ENCODE data around the gene CENPP. TPM values are rescaled to one million over a fixed set of nuclear protein-coding genes. Genes with fewer than 3 reads are reported as not detected.

Gene CENPP
- 5.3 to 9.9 TPM (median 6.8 TPM) in 5 replicates for total RNA-seq (2022; extraction: Qiagen RNA extraction; ENCODE audit: low read depth)

GRCh38 chr9:92325269-92325990 is at the start of gene CENPP, which contains the start of gene NOL8:
Gene CENPP (plus strand): TSS chr9:92325953.
Gene NOL8 (minus strand): TSS chr9:92325350. CDS start chr9:92324161, 1,189 bp downstream.

GRCh38 chr9:92293452-92294296 is 32.1 kb upstream of the CENPP start, which contains the start of gene IARS1:
Gene IARS1 (minus strand): TSS chr9:92293697. CDS start chr9:92289419, 4,278 bp downstream.

GRCh38 chr9:92404042-92404836 is 78.5 kb downstream of the CENPP start, which contains the start of gene OGN:
Gene OGN (minus strand): TSS chr9:92404578. CDS start chr9:92403407, 1,171 bp downstream.

GRCh38 chr9:92424340-92424739 is 98.6 kb downstream of the CENPP start, which contains the start of gene OMD:
Gene OMD (minus strand): TSS chr9:92424471. CDS start chr9:92417558, 6,913 bp downstream.

GRCh38 chr9:92482329-92482728 is 156.6 kb downstream of the CENPP start, which contains the start of gene ASPN:
Gene ASPN (minus strand): TSS chr9:92482506.

GRCh38 chr9:92535940-92536850 is 210.4 kb downstream of the CENPP start, which contains the start of gene ECM2:
Gene ECM2 (minus strand): TSS chr9:92535990. CDS start chr9:92522866, 13,124 bp downstream.

Other genes starting within 250 kb of the CENPP start
- 57.4 to 73.1 TPM (median 68.1 TPM) in 5 replicates for gene SPTLC1, start 210.5 kb upstream of the CENPP start, total RNA-seq (2022; extraction: Qiagen RNA extraction; ENCODE audit: low read depth)
- 106 to 124 TPM (median 111 TPM) in 5 replicates for gene IARS1, start 32.3 kb upstream of the CENPP start, total RNA-seq (2022; extraction: Qiagen RNA extraction; ENCODE audit: low read depth)
- gene NOL8, start 603 bp upstream of the CENPP start, total RNA-seq (2022; extraction: Qiagen RNA extraction; ENCODE audit: low read depth): 30.3 to 36.3 TPM (median 33.2 TPM) in 5 replicates
- gene OGN, start 78.6 kb downstream of the CENPP start, total RNA-seq (2022; extraction: Qiagen RNA extraction; ENCODE audit: low read depth): not detected in 5 replicates
- not detected in 5 replicates for gene OMD, start 98.5 kb downstream of the CENPP start, total RNA-seq (2022; extraction: Qiagen RNA extraction; ENCODE audit: low read depth)
- gene ASPN, start 156.6 kb downstream of the CENPP start, total RNA-seq (2022; extraction: Qiagen RNA extraction; ENCODE audit: low read depth): not detected in 5 replicates
- gene ECM2, start 210.0 kb downstream of the CENPP start, total RNA-seq (2022; extraction: Qiagen RNA extraction; ENCODE audit: low read depth): 0.12 to 0.29 TPM (median 0.19 TPM) in 5 replicates

Measured in A549 treated with DMSO at 1 μM for 4 hours (cell line).